Activated CD8-positive, alpha-beta T cell treated with anti-CD3 and anti-CD28 coated beads for 36 hours (primary cell): ENCODE measurements around the gene SHROOM2. TPM values are rescaled to one million over a fixed set of nuclear protein-coding genes. Genes with fewer than 3 reads are reported as not detected.

ENCODE experiments used
- ATAC-seq: fragments of 200-7000 bp; cut with Tn5 transposase; one replicate; pipeline ENCODE4 v1.10.0; 2021; ENCODE audit warnings: mild to moderate bottlenecking, moderate library complexity
- CTCF ChIA-PET: fragments of 350-600 bp; sonication (Branson Sonifier 250); formaldehyde crosslinking; loops from one replicate; lab custom pipeline; 2021; ENCODE audit warnings: antibody characterized with exemption; lab: Charles Lee
- POLR2A ChIA-PET: fragments of 350-600 bp; sonication (Branson Sonifier 250); formaldehyde crosslinking; loops from one replicate; lab custom pipeline; 2021; ENCODE audit warnings: antibody characterized with exemption; lab: Charles Lee
- DNase-seq: peaks from one replicate; pipeline ENCODE4 v3.0.0-alpha.2; 2020
- H3K27ac Mint-ChIP-seq: one replicate; pipeline ENCODE4 v1.8.0; 2021; ENCODE audit warnings: mild to moderate bottlenecking, mixed read lengths
- H3K27me3 Mint-ChIP-seq: one replicate; pipeline ENCODE4 v1.8.0; 2021; ENCODE audit warnings: mixed read lengths
- H3K36me3 Mint-ChIP-seq: one replicate; pipeline ENCODE4 v1.8.0; 2021; ENCODE audit warnings: low read depth, mixed read lengths
- H3K4me1 Mint-ChIP-seq: one replicate; pipeline ENCODE4 v1.8.0; 2021; ENCODE audit warnings: low read depth, mixed read lengths
- H3K4me3 Mint-ChIP-seq: one replicate; pipeline ENCODE4 v1.8.0; 2021; ENCODE audit warnings: mild to moderate bottlenecking, moderate library complexity, mixed read lengths
- H3K9me3 Mint-ChIP-seq: one replicate; pipeline ENCODE4 v1.8.0; 2021; ENCODE audit warnings: mixed read lengths
- intact Hi-C: fragments of 100-400 bp; cut with micrococcal nuclease; formaldehyde crosslinking; loops from one replicate; pipeline ENCODE4 v1.10.0; 2022
- total RNA-seq, 2 experiments: library from RNA; stranded (reverse); gene quantifications; one replicate each; pipeline ENCODE4 v1.2.3, GENCODE V29; 2021
- TF ChIP-seq, protein P1 (sequence below): fragments of 200-600 bp; IDR thresholded peaks from one replicate; pipeline ENCODE4 v1.8.0; 2022; ENCODE audit warnings: antibody characterized with exemption, mild to moderate bottlenecking

The SHROOM2 gene
- total RNA-seq, 2 experiments from 2014 or later: not detected

DNA sequence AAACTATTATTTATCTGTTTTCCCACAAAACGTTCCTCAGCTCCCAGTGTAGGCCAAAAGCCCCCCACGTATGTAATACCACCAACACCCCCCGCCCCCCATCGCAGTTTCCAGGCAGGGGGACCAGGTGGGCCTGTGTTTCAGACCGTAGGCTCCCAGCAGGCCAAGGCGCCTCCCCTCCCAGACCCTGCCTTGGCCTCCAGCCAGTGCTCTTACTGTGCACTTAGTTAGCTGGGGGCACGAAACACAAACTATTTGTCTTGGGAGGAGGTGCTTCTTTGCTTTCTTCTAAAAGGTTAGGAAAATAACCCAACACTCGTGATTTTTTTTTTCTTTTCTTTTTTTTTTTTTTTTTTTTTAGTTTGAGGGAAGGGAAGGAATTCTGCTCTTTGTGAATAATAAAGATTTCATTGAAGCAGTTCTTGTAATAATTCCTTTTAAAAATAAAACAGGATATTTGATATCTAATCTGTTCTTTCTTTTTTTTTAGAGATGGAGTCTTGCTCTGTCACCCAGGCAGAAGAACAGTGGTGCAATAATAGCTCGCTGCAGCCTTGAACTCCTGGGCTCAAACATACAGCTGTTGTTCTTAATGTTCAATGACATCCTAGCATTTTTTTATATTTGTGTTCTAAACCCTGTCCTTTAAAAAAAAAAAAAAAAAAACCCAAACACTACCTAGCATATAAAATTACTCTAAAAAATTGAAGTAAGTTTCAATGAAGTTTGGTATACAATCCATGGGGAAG, 98.0 kb downstream of the SHROOM2 start:
- Mint-ChIP-seq H3K4me3 (no peak overlapping the region), H3K27ac (no peak overlapping the region), H3K9me3 (no peaks in the 10 kb centered on the region), H3K36me3 (no peaks in the 10 kb centered on the region), H3K27me3 (peaks cover 7% of the 10 kb centered on the region), H3K4me1 (no peaks in the 10 kb centered on the region)
- DNase-seq (no peak), ATAC-seq (no peak)
- TF ChIP-seq, protein P1, sequence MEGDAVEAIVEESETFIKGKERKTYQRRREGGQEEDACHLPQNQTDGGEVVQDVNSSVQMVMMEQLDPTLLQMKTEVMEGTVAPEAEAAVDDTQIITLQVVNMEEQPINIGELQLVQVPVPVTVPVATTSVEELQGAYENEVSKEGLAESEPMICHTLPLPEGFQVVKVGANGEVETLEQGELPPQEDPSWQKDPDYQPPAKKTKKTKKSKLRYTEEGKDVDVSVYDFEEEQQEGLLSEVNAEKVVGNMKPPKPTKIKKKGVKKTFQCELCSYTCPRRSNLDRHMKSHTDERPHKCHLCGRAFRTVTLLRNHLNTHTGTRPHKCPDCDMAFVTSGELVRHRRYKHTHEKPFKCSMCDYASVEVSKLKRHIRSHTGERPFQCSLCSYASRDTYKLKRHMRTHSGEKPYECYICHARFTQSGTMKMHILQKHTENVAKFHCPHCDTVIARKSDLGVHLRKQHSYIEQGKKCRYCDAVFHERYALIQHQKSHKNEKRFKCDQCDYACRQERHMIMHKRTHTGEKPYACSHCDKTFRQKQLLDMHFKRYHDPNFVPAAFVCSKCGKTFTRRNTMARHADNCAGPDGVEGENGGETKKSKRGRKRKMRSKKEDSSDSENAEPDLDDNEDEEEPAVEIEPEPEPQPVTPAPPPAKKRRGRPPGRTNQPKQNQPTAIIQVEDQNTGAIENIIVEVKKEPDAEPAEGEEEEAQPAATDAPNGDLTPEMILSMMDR: no peak
- CTCF ChIA-PET: interaction anchor here (2.9 kb wide), 1 partner anchor 236 kb away, joined by 11 read pairs; no protein-coding TSS in a partner anchor
- intact Hi-C loops: no loop called here
- POLR2A ChIA-PET: no interaction called here

DNA sequence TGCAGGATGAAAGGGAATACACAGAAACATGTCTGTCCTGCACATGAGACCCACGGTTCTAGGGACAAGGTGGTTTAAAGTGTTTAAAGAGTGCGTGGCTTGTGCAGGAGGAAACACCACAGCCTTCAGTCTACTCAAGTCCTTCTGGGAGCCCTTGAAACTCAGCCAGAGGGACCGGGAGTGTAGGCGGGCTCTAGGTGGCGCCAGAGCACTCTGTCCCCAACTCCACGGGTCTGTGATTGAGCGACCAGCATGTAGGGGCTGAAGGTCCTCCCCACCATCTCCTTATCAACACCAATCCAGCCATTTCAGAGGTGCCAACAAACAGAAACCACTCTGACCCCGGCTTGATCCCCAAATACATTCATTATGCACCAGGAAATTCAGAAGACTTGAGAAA, 98.9 kb downstream of the SHROOM2 start:
- POLR2A ChIA-PET: no interaction called here
- TF ChIP-seq, protein P1: peak; percentile 56
- DNase-seq: peak; percentile 75
- Mint-ChIP-seq H3K4me1 (no peaks in the 10 kb centered on the region), H3K27ac (no peak overlapping the region), H3K36me3 (no peaks in the 10 kb centered on the region), H3K4me3 (no peak overlapping the region), H3K27me3 (peaks cover 7% of the 10 kb centered on the region), H3K9me3 (no peaks in the 10 kb centered on the region)
- ATAC-seq: peak; percentile 65
- intact Hi-C loops: loop anchor here (5.0 kb wide), 2 partner anchors 112 to 232 kb away; no protein-coding TSS in a partner anchor
- CTCF ChIA-PET: interaction anchor here (0.8 to 2.9 kb wide), 3 partner anchors 14 to 235 kb away, joined by 4 to 11 read pairs (median 5); no protein-coding TSS in a partner anchor

DNA sequence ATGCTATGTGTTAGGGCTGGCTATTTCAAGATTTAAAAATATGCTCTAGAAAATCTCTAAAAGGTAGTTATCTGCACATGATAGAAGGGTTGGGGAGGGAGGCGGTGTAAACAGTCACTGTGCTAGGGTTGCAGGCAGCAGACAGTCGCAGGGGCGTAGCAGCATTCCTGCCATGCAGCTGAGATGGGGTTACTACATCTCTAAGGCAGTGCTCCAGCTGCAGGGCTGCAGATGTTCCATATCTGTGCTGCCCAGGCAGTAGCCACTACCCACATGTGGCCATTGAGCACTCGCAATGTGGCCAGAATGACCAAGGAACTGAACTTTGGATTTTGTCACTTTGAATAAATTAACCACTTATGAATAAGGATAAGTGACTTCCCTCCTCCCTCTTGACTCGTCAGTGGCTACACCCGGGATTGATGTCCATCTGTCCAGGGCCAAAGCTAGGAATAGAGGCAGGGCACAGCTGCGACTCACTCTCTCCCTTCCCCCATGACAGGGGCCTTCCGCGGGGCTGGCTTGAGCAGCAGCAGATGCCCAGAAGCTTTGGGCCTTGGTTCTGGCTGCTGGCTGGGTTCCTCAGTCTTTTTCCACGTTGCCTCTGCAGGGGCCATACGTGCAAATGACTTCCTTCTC, 101.5 kb downstream of the SHROOM2 start:
- H3K27ac Mint-ChIP-seq: no peak overlapping the region
- ChIA-PET POLR2A (no interaction called here), CTCF (interaction anchor here (1.5 kb wide), 1 partner anchor 15 kb away, joined by 3 read pairs; no protein-coding TSS in a partner anchor)
- DNase-seq (no peak), ATAC-seq (no peak)
- TF ChIP-seq, protein P1: no peak
- H3K9me3 Mint-ChIP-seq: no peaks in the 10 kb centered on the region
- H3K27me3 Mint-ChIP-seq: peaks cover 10% of the 10 kb centered on the region
- no peaks in the 10 kb centered on the region for H3K4me1 Mint-ChIP-seq
- intact Hi-C loops: loop anchor here (5.0 kb wide), 2 partner anchors 110 to 230 kb away; no protein-coding TSS in a partner anchor
- no peaks in the 10 kb centered on the region for H3K36me3 Mint-ChIP-seq
- H3K4me3 Mint-ChIP-seq: no peak overlapping the region

DNA sequence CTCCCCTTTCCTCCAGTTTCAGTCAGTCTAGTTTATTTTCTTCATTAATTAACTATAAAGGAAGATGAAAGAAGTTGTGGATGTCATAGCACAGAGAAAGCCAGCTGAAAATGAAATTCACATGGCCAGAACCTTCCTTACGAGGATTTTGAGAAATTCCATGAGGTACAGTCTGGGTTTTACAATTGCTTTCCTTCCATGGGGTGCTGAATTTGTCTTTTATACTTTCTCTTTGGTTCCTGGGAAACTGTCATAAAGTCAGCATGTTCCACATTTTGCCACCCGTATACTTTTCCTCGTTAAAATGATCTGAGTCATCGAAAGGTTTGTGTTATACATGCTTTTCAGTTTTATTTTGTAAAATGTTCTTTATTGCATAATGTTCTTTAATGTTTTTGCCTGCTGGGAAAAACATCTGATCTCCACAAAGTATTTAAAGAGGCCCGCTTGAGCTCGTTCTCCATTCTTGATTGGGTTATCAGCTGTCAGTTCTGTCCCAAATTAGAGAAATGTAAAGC, 102.8 kb downstream of the SHROOM2 start:
- ChIA-PET POLR2A (no interaction called here), CTCF (interaction anchor here (1.1 to 1.5 kb wide), 3 partner anchors 14 to 231 kb away, joined by 3 to 5 read pairs (median 3); no protein-coding TSS in a partner anchor)
- Mint-ChIP-seq H3K4me1 (no peaks in the 10 kb centered on the region), H3K27me3 (peaks cover 8% of the 10 kb centered on the region), H3K36me3 (no peaks in the 10 kb centered on the region), H3K4me3 (no peak overlapping the region), H3K9me3 (no peaks in the 10 kb centered on the region), H3K27ac (no peak overlapping the region)
- no peak for DNase-seq
- ATAC-seq: no peak
- TF ChIP-seq, protein P1: no peak
- intact Hi-C loops: loop anchor here (5.0 kb wide), 2 partner anchors 108 to 228 kb away; no protein-coding TSS in a partner anchor
